K562 (cell line): Measurements from ENCODE around the gene ARHGAP12. TPM values are rescaled to one million over a fixed set of nuclear protein-coding genes. Genes with fewer than 3 reads are reported as not detected.
"Not testable (repeated sequence)": the region's sequence is repeated elsewhere in the genome, so short reads cannot be mapped to it uniquely, and the experiment has no call there.

Source experiments
- ATAC-seq: fragments of 200-7000 bp; cut with Tn5 transposase; 3 replicates; pipeline ENCODE4 v1.9.1; 2020; ENCODE audit warnings: moderate library complexity
- BruUV-seq: library from RNA; stranded (reverse); fragments of 400-500 nt; replicated peaks from 2 replicates; lab custom pipeline; 2021; lab: Mats Ljungman, UMichigan
- CTCF ChIA-PET: fragments of 300-600 bp; formaldehyde crosslinking; extraction: SDS; loops from one replicate; lab custom pipeline; 2021; ENCODE audit warnings: low intra/inter-chr PET ratio; lab: Yijun Ruan, JAX
- POLR2A ChIA-PET: fragments of 300-600, 350-650 bp; sonication (Branson Sonifier 250); formaldehyde crosslinking; extraction: SDS; loops from one replicate; lab custom pipeline; 2021; ENCODE audit warnings: antibody characterized with exemption, inconsistent platforms; lab: Yijun Ruan, JAX
- DNase-seq, 4 experiments: peaks; one replicate each; pipeline versions ENCODE4 v3.0.0 to v3.0.0-alpha.2; 2011 to 2018; ENCODE audit warnings: low spot score in 3 of 4, mixed read lengths in 3 of 4; ENCODE audit errors: extremely low read depth in 1 of 4
- FAIRE-seq: peaks from 2 replicates; lab custom pipeline; 2011; peaks lifted over from hg19 to GRCh38; lab: Jason Lieb, UNC
- H2AFZ ChIP-seq: 2 replicates; pipeline ENCODE4 v1.6.0; 2011; ENCODE audit warnings: low read depth, low read length, control low read depth, inconsistent platforms
- H3K27ac ChIP-seq: fragments of 200-600 bp; 3 replicates; pipeline ENCODE4 v1.8.0; 2011; ENCODE audit warnings: low read depth, mild to moderate bottlenecking, control low read depth, inconsistent platforms, low read length, moderate library complexity, mixed read lengths; ENCODE audit errors: extremely low read depth
- H3K27me3 ChIP-seq, 2 experiments: fragments of 300-600 bp in 1 of 2; 2 replicates in 1 of 2; 3 replicates in 1 of 2; pipeline versions ENCODE4 v1.6.0 to v1.8.0; 2011; ENCODE audit warnings: inconsistent platforms in 2 of 2, low read length in 2 of 2, mild to moderate bottlenecking in 1 of 2, mixed read lengths in 1 of 2, moderate library complexity in 1 of 2; ENCODE audit not compliant: control insufficient read depth in 2 of 2, insufficient read depth in 2 of 2
- H3K36me3 ChIP-seq: fragments of 300-600 bp; 3 replicates; pipeline ENCODE4 v1.8.0; 2011; ENCODE audit warnings: mild to moderate bottlenecking, low read length, inconsistent platforms; ENCODE audit not compliant: control insufficient read depth, insufficient read depth
- H3K4me1 ChIP-seq, 2 experiments: fragments of 200-600 bp in 1 of 2; replicated peaks in 1 of 2; 2 replicates in 1 of 2; 3 replicates in 1 of 2; pipeline versions ENCODE4 v1.5.1 to v1.8.0; 2011; ENCODE audit warnings: inconsistent platforms in 2 of 2, low read length in 2 of 2, mild to moderate bottlenecking in 1 of 2, mixed read lengths in 1 of 2, moderate library complexity in 1 of 2; ENCODE audit not compliant: control insufficient read depth in 2 of 2, insufficient read depth in 2 of 2
- H3K4me2 ChIP-seq: 2 replicates; pipeline ENCODE4 v1.6.1; 2011; ENCODE audit warnings: low read length, control low read depth, inconsistent platforms, mixed read lengths; ENCODE audit not compliant: insufficient read depth
- H3K4me3 ChIP-seq: fragments of 200-600 bp; sonication (generic), shearing (Covaris generic); 2 replicates; pipeline ENCODE4 v1.5.1; 2016; ENCODE audit warnings: control low read depth, inconsistent platforms
- H3K79me2 ChIP-seq: fragments of 200-600 bp; 3 replicates; pipeline ENCODE4 v1.8.0; 2011; ENCODE audit warnings: low read length, inconsistent platforms; ENCODE audit not compliant: control insufficient read depth, insufficient read depth
- H3K9ac ChIP-seq, 2 experiments: 2 replicates each; pipeline versions ENCODE4 v1.6.0 to v1.6.1; 2011; ENCODE audit warnings: low read depth in 2 of 2, low read length in 2 of 2, control low read depth in 1 of 2, inconsistent platforms in 1 of 2, mild to moderate bottlenecking in 1 of 2, mixed read lengths in 1 of 2; ENCODE audit not compliant: insufficient read depth in 1 of 2
- H3K9me1 ChIP-seq: one replicate; pipeline ENCODE4 v1.6.0; 2011; ENCODE audit warnings: inconsistent platforms, mild to moderate bottlenecking, low read length, moderate library complexity; ENCODE audit not compliant: control insufficient read depth, insufficient read depth
- H3K9me3 ChIP-seq: replicated peaks from 2 replicates; pipeline ENCODE4 v1.5.1; 2011; ENCODE audit warnings: low read depth, low read length, inconsistent platforms; ENCODE audit not compliant: control insufficient read depth, insufficient read depth
- H4K20me1 ChIP-seq: replicated peaks from 2 replicates; pipeline ENCODE4 v1.6.1; 2011; ENCODE audit warnings: low read length, inconsistent platforms, mixed read lengths; ENCODE audit not compliant: control insufficient read depth, insufficient read depth
- DMBX1 ChIP-seq: fragments of 250-450 bp; sonication (Bioruptor Pico); IDR thresholded peaks from 2 replicates; pipeline ENCODE4 v1.8.0; 2022; ENCODE audit warnings: inconsistent platforms, mild to moderate bottlenecking, moderate library complexity, borderline replicate concordance
- KDM5B ChIP-seq: fragments of 200-600 bp; sonication (generic); IDR thresholded peaks from 2 replicates; pipeline ENCODE4 v1.6.1; 2012; ENCODE audit warnings: low read depth, mild to moderate bottlenecking, moderate library complexity, low read length, control low read depth, inconsistent platforms; ENCODE audit not compliant: insufficient replicate concordance
- NFE2 ChIP-seq: IDR thresholded peaks from 2 replicates; pipeline ENCODE4 v1.6.1; 2014; ENCODE audit warnings: antibody characterized with exemption, low read depth
- PCBP1 ChIP-seq: fragments of 200-400 bp; formaldehyde crosslinking; IDR thresholded peaks from 2 replicates; pipeline ENCODE4 v1.6.1; 2018; ENCODE audit warnings: mild to moderate bottlenecking, low read depth, low read length; ENCODE audit not compliant: poor library complexity, severe bottlenecking
- SMAD2 ChIP-seq: fragments of 150-350 bp; IDR thresholded peaks from 2 replicates; pipeline ENCODE4 v1.6.1; 2014; ENCODE audit warnings: low read depth, mild to moderate bottlenecking, low read length
- ZNF354B ChIP-seq: fragments of 250-450 bp; sonication (Bioruptor Pico); IDR thresholded peaks from 2 replicates; pipeline ENCODE4 v1.4.0; 2020
- WGBS: fragments of 100-300 bp; shearing (Covaris generic); methylation state at CpG from one replicate; pipeline ENCODE4 v1.1.6; 2016; ENCODE audit warnings: low coverage, mixed read lengths; ENCODE audit not compliant: insufficient coverage; ENCODE audit errors: missing lambda C conversion rate; 5-methylcytosine and 5-hydroxymethylcytosine counted together
- in situ Hi-C: fragments of 300-500 bp; cut with MboI; formaldehyde crosslinking; loops from 4 replicates; pipeline ENCODE4 v1.15.0; 2018; ENCODE audit warnings: inconsistent platforms, mixed read lengths
- intact Hi-C: fragments of 100-400 bp; cut with micrococcal nuclease; formaldehyde crosslinking; loops from 2 replicates; pipeline ENCODE4 v1.14.2; 2022
- polyA plus RNA-seq, 8 experiments: library from polyadenylated mRNA; depleted of rRNA in 4 of 8; stranded (reverse) in 5 of 8; unstranded in 3 of 8; fragments of >200 nt; fragmentation: Nextera tagmentation in 2 of 8; fragmentation: Illumina TruSeq in 1 of 8; extraction: Ambion mirVana in 2 of 8; extraction: Trizol in 1 of 8; gene quantifications; 2 replicates each; pipeline versions ENCODE4 v1.2.1 to v1.2.3, GENCODE V29; 2011 to 2014; ENCODE audit warnings: inconsistent platforms in 1 of 8, missing spikeins in 1 of 8
- total RNA-seq, 7 experiments: library from RNA; depleted of rRNA in 6 of 7; stranded (reverse); fragments of >200 nt in 6 of 7; fragmentation: Illumina TruSeq in 2 of 7; extraction: Trizol in 2 of 7; gene quantifications; 2 replicates each; pipeline versions ENCODE4 v1.2.1 to v1.2.3, GENCODE V29; 2011 to 2021; ENCODE audit warnings: low replicate concordance in 1 of 7
- TF ChIP-seq, protein P1 (sequence below): fragments of 250-450 bp; sonication (Bioruptor Pico); IDR thresholded peaks from 2 replicates; pipeline ENCODE4 v1.5.1; 2021; ENCODE audit warnings: mild to moderate bottlenecking
- TF ChIP-seq, protein P2 (sequence below): fragments of 250-450 bp; sonication (Bioruptor Pico); IDR thresholded peaks from 2 replicates; pipeline ENCODE4 v1.4.0; 2020; ENCODE audit warnings: mild to moderate bottlenecking, moderate library complexity

ARHGAP12 gene
- total and polyA plus RNA-seq, 9 of the 15 experiments (the other 6 are each of a cell fraction or from before 2014, with no cell fraction given) = 4.4 to 18.7 (median 10.1) TPM

DNA sequence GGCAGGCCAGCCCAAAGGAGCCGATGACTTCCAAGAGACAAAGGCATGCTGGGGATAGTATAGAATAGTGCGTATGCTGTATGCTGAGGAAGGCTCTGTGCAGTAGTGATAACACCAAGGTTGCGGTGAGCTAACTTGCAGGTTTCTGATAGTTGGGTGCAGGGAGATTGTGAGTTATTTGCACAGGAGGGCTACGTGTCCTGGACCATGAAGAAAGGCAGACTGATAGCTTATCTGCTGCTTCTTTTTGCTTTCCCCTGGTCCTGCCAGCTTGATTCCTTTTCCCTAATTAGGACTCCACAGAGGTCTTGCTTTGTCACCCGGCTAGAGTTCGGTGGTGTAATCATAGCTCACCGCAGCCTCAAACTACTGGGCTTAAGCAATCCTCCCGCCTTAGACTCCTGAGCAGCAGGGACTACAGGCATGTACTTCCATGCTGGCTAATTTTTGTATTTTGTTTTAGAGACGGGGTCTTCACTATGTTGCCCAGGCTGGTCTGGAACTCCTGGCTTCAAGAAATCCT is 43.9 kb upstream of the ARHGAP12 start (continued):
- TF ChIP-seq, protein P1, sequence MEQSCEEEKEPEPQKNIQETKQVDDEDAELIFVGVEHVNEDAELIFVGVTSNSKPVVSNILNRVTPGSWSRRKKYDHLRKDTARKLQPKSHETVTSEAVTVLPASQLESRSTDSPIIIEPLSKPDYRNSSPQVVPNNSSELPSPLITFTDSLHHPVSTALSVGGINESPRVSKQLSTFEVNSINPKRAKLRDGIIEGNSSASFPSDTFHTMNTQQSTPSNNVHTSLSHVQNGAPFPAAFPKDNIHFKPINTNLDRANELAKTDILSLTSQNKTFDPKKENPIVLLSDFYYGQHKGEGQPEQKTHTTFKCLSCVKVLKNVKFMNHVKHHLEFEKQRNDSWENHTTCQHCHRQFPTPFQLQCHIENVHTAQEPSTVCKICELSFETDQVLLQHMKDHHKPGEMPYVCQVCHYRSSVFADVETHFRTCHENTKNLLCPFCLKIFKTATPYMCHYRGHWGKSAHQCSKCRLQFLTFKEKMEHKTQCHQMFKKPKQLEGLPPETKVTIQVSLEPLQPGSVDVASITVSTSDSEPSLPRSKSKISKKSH = no peak

DNA sequence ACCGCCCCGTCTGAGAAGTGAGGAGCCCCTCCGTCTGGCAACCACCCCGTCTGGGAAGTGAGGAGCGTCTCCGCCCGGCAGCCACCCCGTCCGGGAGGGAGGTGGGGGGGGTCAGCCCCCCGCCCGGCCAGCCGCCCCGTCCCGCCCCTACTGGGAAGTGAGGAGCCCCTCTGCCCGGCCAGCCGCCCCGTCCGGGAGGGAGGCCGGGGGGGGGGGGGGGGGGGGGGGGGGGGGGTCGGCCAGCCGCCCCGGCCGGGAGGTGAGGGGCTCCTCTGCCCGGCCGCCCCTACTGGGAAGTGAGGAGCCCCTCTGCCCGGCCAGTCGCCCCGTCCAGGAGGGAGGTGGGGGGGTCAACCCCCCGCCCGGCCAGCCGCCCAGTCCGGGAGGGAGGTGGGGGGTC is 41.2 kb upstream of the ARHGAP12 start:
- BruUV-seq, H2AFZ ChIP-seq, CTCF ChIA-PET, H3K4me2 ChIP-seq, H3K9me3 ChIP-seq, ATAC-seq, H3K4me3 ChIP-seq, H3K79me2 ChIP-seq, H3K27me3 ChIP-seq, H3K27ac ChIP-seq, H3K36me3 ChIP-seq, FAIRE-seq, DNase-seq, H3K9ac ChIP-seq, H4K20me1 ChIP-seq, POLR2A ChIA-PET, intact Hi-C loops, H3K9me1 ChIP-seq, in situ Hi-C loops: not testable (repeated sequence)
- no CpG with 5 or more reads among the region's 32 CpGs for WGBS
- peaks cover 21 to 28% of the 10 kb centered on the region in 2 experiments for H3K4me1 ChIP-seq

DNA sequence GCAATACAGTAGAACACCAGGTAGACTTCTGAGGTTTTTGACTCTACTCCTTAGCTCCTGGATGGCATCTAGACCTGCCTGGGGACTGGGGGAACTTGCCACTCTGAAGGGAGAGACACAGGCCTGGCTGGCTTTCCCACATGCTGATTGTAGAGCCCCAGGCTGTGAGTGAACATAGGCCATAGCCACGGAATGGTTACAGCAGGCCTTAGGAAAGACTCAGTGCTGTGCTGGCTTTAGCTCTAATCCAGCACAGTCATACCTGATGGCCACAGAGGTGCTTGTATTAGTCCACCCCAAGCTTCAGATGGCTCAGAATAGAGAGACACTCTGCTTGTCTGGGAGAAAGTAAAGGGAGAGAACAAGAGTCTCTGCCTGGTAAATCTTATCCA is 35.0 kb upstream of the ARHGAP12 start:
- no peak for DNase-seq
- H2AFZ ChIP-seq = peak overlapping the region; percentile 37
- H3K27me3 ChIP-seq = no peaks in the 10 kb centered on the region
- H3K9ac ChIP-seq = no peak overlapping the region
- 0% methylated on average over 1 of the region's 1 CpG for WGBS
- intact Hi-C loops (no loop called here), in situ Hi-C loops (no loop called here)
- H3K9me1 ChIP-seq = no peaks in the 10 kb centered on the region
- H3K9me3 ChIP-seq = no peaks in the 10 kb centered on the region
- ATAC-seq = peak; percentile 79
- peaks cover 5 to 33% of the 10 kb centered on the region in 2 experiments; a peak in 4 of 5 replicates for H3K4me1 ChIP-seq
- ChIA-PET POLR2A (interaction anchor here (0.7 to 2.5 kb wide), 3 partner anchors 9 to 12 kb away, joined by 4 to 12 read pairs (median 6); no protein-coding TSS in a partner anchor), CTCF (no interaction called here)
- BruUV-seq = no TSS peak
- H3K4me3 ChIP-seq = no peak overlapping the region
- H3K79me2 ChIP-seq = no peaks in the 10 kb centered on the region
- H3K36me3 ChIP-seq = no peaks in the 10 kb centered on the region
- H4K20me1 ChIP-seq = no peaks in the 10 kb centered on the region
- no peak overlapping the region; the same call in 2 of the 3 replicates for H3K27ac ChIP-seq
- no peak overlapping the region for H3K4me2 ChIP-seq
- FAIRE-seq = peak; percentile 23
- no peak for TF ChIP-seq ZNF354B (CRISPR knock-in tag)
- TF ChIP-seq DMBX1 (CRISPR knock-in tag) = no peak
- 0 out of 2 replicates have a peak, but pooled peaks have one; percentile 16 for TF ChIP-seq NFE2
- no peak for TF ChIP-seq KDM5B
- TF ChIP-seq, protein P2, sequence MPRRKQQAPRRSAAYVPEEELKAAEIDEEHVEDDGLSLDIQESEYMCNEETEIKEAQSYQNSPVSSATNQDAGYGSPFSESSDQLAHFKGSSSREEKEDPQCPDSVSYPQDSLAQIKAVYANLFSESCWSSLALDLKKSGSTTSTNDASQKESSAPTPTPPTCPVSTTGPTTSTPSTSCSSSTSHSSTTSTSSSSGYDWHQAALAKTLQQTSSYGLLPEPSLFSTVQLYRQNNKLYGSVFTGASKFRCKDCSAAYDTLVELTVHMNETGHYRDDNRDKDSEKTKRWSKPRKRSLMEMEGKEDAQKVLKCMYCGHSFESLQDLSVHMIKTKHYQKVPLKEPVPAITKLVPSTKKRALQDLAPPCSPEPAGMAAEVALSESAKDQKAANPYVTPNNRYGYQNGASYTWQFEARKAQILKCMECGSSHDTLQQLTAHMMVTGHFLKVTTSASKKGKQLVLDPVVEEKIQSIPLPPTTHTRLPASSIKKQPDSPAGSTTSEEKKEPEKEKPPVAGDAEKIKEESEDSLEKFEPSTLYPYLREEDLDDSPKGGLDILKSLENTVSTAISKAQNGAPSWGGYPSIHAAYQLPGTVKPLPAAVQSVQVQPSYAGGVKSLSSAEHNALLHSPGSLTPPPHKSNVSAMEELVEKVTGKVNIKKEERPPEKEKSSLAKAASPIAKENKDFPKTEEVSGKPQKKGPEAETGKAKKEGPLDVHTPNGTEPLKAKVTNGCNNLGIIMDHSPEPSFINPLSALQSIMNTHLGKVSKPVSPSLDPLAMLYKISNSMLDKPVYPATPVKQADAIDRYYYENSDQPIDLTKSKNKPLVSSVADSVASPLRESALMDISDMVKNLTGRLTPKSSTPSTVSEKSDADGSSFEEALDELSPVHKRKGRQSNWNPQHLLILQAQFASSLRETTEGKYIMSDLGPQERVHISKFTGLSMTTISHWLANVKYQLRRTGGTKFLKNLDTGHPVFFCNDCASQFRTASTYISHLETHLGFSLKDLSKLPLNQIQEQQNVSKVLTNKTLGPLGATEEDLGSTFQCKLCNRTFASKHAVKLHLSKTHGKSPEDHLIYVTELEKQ = no peak
- TF ChIP-seq PCBP1 = no peak
- no peak for TF ChIP-seq SMAD2
